Peyer's patch (tissue), 4 donors: Measurements from ENCODE around the gene DCC. TPM values are rescaled to one million over a fixed set of nuclear protein-coding genes. Genes with fewer than 3 reads are reported as not detected.

Experiments used
- DNase-seq, 3 donors: peaks; one replicate each; pipeline ENCODE4 v3.0.0-alpha.2; 2017 to 2019
- H3K27ac ChIP-seq, 4 donors: fragments of 200-600 bp; sonication (generic); one replicate each; pipeline ENCODE4 v1.5.1; 2016 to 2019
- H3K27me3 ChIP-seq, 2 donors: fragments of 200-600 bp; sonication (generic); one replicate each; pipeline ENCODE4 v1.5.1; 2019
- H3K36me3 ChIP-seq, 3 donors: fragments of 200-600 bp; sonication (generic); one replicate each; pipeline ENCODE4 v1.5.1; 2016 to 2019
- H3K4me1 ChIP-seq, 4 donors: fragments of 200-600 bp; sonication (generic); one replicate each; pipeline ENCODE4 v1.5.1; 2016 to 2019
- H3K4me3 ChIP-seq, 4 donors: fragments of 200-600 bp; sonication (generic); 1 replicate in 3 of 4; 2 replicates in 1 of 4; pipeline ENCODE4 v1.5.1; 2016 to 2019; ENCODE audit warnings: mild to moderate bottlenecking in 1 of 4
- H3K9me3 ChIP-seq, 4 donors: fragments of 200-600 bp; sonication (generic); one replicate each; pipeline ENCODE4 v1.5.1; 2016 to 2019; ENCODE audit warnings: mild to moderate bottlenecking in 1 of 4
- POLR2A ChIP-seq, 2 donors: fragments of 450-650 bp; IDR thresholded peaks; one replicate each; pipeline ENCODE4 v1.5.1; 2017; ENCODE audit warnings: antibody characterized with exemption in 2 of 2, mild to moderate bottlenecking in 2 of 2, moderate library complexity in 2 of 2
- total RNA-seq, 4 donors: library from RNA; depleted of rRNA; stranded (reverse); fragments of >200 nt; gene quantifications; one replicate each; pipeline ENCODE4 v1.1.0, GENCODE V29; 2016
- TF ChIP-seq, protein P1 (sequence below), 6 experiments: fragments of 450-650 bp in 4 of 6; fragments of 200-600 bp in 2 of 6; sonication (generic) in 1 of 6; IDR thresholded peaks; one replicate each; pipeline ENCODE4 v1.5.1; 2017 to 2019; ENCODE audit warnings: antibody characterized with exemption in 6 of 6, mild to moderate bottlenecking in 3 of 6, moderate library complexity in 1 of 6

The DCC gene
- total RNA-seq, 4 donors from 2014 or later: 0.13 TPM; not detected in 3

DNA sequence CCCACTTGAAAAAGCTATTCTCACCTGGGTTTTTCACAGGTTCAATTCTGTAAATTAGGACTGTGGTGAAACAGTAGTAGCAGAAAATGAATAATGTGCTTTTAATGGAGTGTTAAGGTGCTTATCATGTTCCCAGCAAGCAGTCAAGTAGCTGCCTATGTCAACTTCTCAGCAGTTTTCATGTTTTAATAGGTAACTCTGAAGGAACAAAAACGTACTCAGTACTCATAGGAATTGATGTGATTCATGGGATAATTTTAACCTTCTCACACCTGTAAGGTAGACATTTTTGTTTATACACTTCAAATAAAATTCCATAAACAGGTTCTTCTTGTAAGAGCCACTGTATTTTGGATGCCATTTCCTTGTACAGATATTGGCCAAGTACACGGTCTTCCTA is 1082.9 kb downstream of the DCC start:
- Histone ChIP-seq H3K4me1 (no peaks in the 10 kb centered on the region), H3K27me3 (no peaks in the 10 kb centered on the region), H3K4me3 (no peak overlapping the region), H3K36me3 (no peaks in the 10 kb centered on the region), H3K9me3 (no peaks in the 10 kb centered on the region), H3K27ac (no peak overlapping the region)
- no peak for DNase-seq
- TF ChIP-seq, protein P1, sequence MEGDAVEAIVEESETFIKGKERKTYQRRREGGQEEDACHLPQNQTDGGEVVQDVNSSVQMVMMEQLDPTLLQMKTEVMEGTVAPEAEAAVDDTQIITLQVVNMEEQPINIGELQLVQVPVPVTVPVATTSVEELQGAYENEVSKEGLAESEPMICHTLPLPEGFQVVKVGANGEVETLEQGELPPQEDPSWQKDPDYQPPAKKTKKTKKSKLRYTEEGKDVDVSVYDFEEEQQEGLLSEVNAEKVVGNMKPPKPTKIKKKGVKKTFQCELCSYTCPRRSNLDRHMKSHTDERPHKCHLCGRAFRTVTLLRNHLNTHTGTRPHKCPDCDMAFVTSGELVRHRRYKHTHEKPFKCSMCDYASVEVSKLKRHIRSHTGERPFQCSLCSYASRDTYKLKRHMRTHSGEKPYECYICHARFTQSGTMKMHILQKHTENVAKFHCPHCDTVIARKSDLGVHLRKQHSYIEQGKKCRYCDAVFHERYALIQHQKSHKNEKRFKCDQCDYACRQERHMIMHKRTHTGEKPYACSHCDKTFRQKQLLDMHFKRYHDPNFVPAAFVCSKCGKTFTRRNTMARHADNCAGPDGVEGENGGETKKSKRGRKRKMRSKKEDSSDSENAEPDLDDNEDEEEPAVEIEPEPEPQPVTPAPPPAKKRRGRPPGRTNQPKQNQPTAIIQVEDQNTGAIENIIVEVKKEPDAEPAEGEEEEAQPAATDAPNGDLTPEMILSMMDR (IDR thresholded peaks at IDR 0.05): no peak
- TF ChIP-seq POLR2A (IDR thresholded peaks at IDR 0.05): no peak

DNA sequence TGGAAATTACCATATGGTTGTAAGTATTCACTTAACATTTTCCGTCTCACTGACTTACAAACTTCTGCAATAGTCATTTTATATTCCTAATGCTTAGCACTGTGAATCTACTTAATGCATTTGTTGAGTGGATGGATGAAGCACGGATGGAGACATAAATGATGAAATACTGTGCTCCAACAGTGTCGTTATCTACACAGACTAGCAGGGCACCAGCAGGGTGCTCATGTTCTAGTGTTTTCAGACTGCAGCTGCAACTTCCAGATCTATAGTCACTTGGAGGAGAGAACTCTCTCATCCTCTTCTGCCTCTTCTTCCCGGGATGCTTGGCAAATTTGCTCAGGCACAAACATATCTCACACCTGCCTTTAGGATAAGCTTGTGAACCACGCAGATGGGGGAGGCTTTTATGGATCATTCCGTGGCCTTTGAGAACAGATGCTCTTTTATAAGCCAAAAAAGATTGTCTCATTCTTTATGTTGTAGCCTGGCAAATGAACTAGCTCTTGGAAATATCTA is 1086.7 kb downstream of the DCC start:
- no peaks in the 10 kb centered on the region for H3K9me3 ChIP-seq
- H3K4me3 ChIP-seq: no peak overlapping the region
- H3K4me1 ChIP-seq: no peaks in the 10 kb centered on the region
- no peaks in the 10 kb centered on the region for H3K27me3 ChIP-seq
- H3K36me3 ChIP-seq: no peaks in the 10 kb centered on the region
- TF ChIP-seq POLR2A (IDR thresholded peaks at IDR 0.05): no peak
- TF ChIP-seq, protein P1 (IDR thresholded peaks at IDR 0.05): no peak
- H3K27ac ChIP-seq: no peak overlapping the region
- no peak for DNase-seq

DNA sequence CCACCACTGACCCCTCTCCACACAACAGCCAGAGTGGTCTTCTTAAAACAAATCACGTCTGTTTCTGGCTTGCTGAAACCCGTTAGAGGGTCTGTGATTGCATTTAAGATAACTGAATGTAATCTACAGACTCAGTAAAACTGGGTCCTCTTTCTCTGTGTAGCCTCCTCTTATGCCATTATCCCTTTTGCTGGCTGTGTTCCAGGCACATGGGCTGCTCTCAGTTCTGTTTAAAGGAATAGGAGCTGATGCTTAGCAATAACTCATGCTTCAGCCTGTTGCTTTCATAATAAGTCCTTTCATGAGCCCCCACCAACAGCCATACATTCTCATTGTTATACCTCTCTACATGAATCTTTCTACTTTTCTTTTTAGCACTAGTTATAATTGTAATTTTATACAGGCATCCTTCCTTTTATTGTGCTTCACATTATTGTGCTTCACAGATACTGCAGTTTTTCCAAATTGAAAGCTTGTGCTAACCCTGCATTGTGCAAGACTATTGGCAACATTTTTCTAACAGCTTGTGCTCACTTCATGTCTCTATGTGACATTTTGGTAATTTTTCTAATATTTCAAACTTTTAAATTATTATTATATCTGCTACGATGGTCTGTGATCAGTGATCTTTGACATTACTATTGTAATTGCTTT is 1101.9 kb downstream of the DCC start:
- no peaks in the 10 kb centered on the region for H3K9me3 ChIP-seq
- no peaks in the 10 kb centered on the region for H3K4me1 ChIP-seq
- H3K27me3 ChIP-seq: no peaks in the 10 kb centered on the region
- no peak overlapping the region for H3K27ac ChIP-seq
- no peaks in the 10 kb centered on the region for H3K36me3 ChIP-seq
- no peak for DNase-seq
- TF ChIP-seq POLR2A (IDR thresholded peaks at IDR 0.05): no peak
- H3K4me3 ChIP-seq: no peak overlapping the region

DNA sequence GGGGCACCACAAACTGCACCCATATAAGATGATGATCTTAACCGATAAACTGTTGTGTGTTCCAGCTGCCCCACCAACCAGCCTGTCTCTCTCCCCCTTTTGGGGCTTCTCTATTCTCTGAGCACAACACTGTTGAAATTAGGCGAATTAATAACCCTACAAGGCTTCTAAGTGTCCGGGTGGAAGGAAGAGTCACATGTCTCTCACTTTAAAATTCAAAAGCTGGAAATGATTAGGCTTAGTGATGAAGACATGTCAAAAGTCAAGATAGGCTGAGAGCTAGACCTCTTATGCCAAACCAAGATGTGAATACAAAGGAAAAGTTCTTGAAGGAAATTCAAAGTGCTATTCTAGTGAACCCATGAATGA is 1102.4 kb downstream of the DCC start:
- TF ChIP-seq, protein P1 (IDR thresholded peaks at IDR 0.05): no peak
- no peak for TF ChIP-seq POLR2A (IDR thresholded peaks at IDR 0.05)
- no peaks in the 10 kb centered on the region for H3K36me3 ChIP-seq
- H3K9me3 ChIP-seq: no peaks in the 10 kb centered on the region
- H3K4me3 ChIP-seq: no peak overlapping the region
- no peaks in the 10 kb centered on the region for H3K4me1 ChIP-seq
- no peaks in the 10 kb centered on the region for H3K27me3 ChIP-seq
- H3K27ac ChIP-seq: no peak overlapping the region
- no peak for DNase-seq

DNA sequence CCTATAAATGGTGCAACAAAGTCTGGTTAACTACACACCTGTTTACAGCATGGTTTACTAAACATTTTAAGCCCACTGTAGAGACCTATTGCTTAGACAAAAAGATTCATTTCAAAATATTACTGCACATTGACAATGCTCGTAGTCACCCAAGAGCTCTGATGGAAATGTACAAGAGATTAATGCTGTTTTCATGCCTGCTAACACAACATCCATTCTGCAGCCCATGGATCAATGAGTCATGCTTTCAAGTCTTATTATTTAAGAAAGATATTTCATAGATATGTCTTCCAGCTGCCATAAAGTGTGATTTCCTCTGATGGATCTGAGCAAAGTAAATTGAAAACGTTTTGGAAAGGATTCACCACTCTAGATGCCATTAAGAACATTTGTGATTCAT is 1103.3 kb downstream of the DCC start:
- Histone ChIP-seq H3K4me1 (no peaks in the 10 kb centered on the region), H3K27ac (no peak overlapping the region), H3K4me3 (no peak overlapping the region), H3K27me3 (no peaks in the 10 kb centered on the region), H3K36me3 (no peaks in the 10 kb centered on the region), H3K9me3 (no peaks in the 10 kb centered on the region)
- no peak for DNase-seq
- TF ChIP-seq, protein P1 (IDR thresholded peaks at IDR 0.05): no peak
- TF ChIP-seq POLR2A (IDR thresholded peaks at IDR 0.05): no peak

DNA sequence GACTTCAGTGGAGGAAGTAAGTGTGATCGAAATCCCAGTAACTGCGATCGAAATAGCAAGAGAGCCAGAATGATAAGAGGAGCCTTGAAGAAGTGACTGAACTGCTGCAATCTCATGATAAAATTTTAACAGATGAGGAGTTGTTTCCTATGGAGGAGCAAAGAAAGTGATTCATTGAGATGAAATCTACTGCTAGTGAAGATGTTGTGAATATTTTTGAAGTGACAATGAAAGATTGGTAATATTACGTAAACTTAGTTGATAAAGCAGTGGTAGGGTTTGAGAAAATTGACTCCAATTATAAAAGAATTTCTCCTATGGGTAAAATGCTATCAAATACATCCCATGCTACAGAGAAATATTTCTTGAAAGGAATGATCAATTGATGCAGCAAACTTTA is 1103.8 kb downstream of the DCC start:
- no peaks in the 10 kb centered on the region for H3K4me1 ChIP-seq
- H3K36me3 ChIP-seq: no peaks in the 10 kb centered on the region
- no peaks in the 10 kb centered on the region for H3K27me3 ChIP-seq
- H3K4me3 ChIP-seq: no peak overlapping the region
- no peaks in the 10 kb centered on the region for H3K9me3 ChIP-seq
- no peak overlapping the region for H3K27ac ChIP-seq
- no peak for TF ChIP-seq POLR2A (IDR thresholded peaks at IDR 0.05)
- TF ChIP-seq, protein P1 (IDR thresholded peaks at IDR 0.05): no peak
- DNase-seq: no peak
